ENCODE measurements around the gene NFU1. TPM values are rescaled to one million over a fixed set of nuclear protein-coding genes. Genes with fewer than 3 reads are reported as not detected.

The NFU1 gene
- polyA plus RNA-seq, 1 experiment = 62.9 TPM

DNA sequence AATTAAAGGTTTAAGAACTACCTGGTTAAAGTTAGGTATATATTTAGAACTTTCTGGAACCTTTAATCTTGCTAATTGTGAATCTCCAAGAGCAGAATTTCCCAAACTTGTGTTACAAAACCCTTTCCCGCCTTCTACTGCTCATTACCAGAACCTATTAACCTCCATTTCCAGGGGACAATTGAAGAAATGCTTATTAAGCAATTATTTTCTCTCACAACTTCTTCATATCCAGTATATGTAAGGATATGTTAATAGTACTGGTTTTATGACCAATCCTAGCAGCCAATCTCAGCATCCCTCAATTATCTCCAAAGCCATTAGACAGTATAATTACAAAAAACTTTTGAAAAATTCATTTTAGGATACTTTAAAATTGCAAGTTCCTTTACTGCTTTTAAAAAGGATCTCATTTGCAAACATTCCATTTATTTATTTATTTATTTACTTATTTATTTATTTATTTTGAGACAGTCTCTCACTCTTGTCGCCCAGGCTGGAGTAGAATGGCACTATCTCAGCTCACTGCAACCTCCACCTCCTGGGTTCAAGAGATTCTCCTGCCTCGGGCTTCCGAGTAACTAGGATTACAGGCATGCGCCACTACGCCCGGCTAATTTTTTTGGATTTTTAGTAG is 53.9 kb downstream of the NFU1 start:
- Histone ChIP-seq H3K27ac (ENCODE audit: low read depth, low read length) (no peak overlapping the region), H3K4me3 (ENCODE audit: low read depth, low read length) (no peak overlapping the region), H3K9me3 (ENCODE audit: control insufficient read depth, insufficient read depth, low read length) (no peaks in the 10 kb centered on the region; the same call in 1 of the 2 replicates), H3K27me3 (ENCODE audit: control insufficient read depth, insufficient read depth, low read length) (no peaks in the 10 kb centered on the region)
- POLR2A ChIA-PET = no interaction called here
- TF ChIP-seq, protein P1, sequence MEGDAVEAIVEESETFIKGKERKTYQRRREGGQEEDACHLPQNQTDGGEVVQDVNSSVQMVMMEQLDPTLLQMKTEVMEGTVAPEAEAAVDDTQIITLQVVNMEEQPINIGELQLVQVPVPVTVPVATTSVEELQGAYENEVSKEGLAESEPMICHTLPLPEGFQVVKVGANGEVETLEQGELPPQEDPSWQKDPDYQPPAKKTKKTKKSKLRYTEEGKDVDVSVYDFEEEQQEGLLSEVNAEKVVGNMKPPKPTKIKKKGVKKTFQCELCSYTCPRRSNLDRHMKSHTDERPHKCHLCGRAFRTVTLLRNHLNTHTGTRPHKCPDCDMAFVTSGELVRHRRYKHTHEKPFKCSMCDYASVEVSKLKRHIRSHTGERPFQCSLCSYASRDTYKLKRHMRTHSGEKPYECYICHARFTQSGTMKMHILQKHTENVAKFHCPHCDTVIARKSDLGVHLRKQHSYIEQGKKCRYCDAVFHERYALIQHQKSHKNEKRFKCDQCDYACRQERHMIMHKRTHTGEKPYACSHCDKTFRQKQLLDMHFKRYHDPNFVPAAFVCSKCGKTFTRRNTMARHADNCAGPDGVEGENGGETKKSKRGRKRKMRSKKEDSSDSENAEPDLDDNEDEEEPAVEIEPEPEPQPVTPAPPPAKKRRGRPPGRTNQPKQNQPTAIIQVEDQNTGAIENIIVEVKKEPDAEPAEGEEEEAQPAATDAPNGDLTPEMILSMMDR (IDR thresholded peaks at IDR 0.05; ENCODE audit: low read depth, low read length) = no peak
- no peak for DNase-seq (ENCODE audit: low read depth, low spot score)
- CTCF ChIA-PET = no interaction called here

DNA sequence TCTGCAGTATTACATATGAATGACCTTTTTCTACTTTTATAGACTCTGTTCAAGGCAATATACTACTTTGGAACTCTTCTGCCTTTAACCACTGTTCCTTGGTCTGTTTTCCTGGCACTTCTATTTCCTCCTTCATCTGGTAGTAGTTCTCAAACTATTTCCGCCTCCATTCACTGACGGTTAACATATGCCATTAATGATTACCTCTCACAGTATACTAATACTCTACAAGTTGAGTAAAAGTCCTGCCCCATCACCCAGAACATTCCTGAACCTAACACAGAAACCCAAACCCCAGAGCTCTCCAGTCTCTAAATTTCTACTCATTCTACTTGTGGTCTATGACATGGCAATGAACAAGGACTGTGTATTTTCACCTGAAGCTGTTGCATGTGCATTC is 54.7 kb downstream of the NFU1 start:
- no peaks in the 10 kb centered on the region; the same call in 1 of the 2 replicates for H3K9me3 ChIP-seq (ENCODE audit: control insufficient read depth, insufficient read depth, low read length)
- H3K4me3 ChIP-seq (ENCODE audit: low read depth, low read length) = no peak overlapping the region
- no peak for DNase-seq (ENCODE audit: low read depth, low spot score)
- ChIA-PET CTCF (no interaction called here), POLR2A (no interaction called here)
- H3K27ac ChIP-seq (ENCODE audit: low read depth, low read length) = no peak overlapping the region
- TF ChIP-seq, protein P1 (IDR thresholded peaks at IDR 0.05; ENCODE audit: low read depth, low read length) = no peak
- no peaks in the 10 kb centered on the region for H3K27me3 ChIP-seq (ENCODE audit: control insufficient read depth, insufficient read depth, low read length)

DNA sequence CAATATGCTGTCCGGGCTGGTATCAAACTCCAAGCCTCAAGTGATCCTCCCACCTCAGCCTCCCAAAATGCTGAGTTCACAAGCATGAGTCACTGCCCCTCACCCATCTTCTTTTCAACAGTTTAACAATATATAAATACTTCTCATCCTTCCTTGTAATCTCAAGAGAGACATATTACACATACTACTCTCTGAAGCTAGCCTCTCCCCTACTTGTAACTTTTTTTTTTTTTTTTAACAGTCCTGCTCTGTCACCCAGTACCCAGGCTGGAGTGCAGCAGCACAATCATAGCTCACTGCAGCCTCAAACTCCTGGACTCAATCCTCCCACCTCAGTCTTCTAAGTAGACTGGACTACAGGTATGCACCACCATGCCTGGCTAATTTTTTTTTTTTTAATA is 55.9 kb downstream of the NFU1 start:
- CTCF ChIA-PET = interaction anchor here (0.9 kb wide), 1 partner anchor 22 kb away, joined by 3 read pairs; no protein-coding TSS in a partner anchor
- no peak overlapping the region for H3K4me3 ChIP-seq (ENCODE audit: low read depth, low read length)
- no peaks in the 10 kb centered on the region; the same call in 1 of the 2 replicates for H3K9me3 ChIP-seq (ENCODE audit: control insufficient read depth, insufficient read depth, low read length)
- no peaks in the 10 kb centered on the region for H3K27me3 ChIP-seq (ENCODE audit: control insufficient read depth, insufficient read depth, low read length)
- no peak overlapping the region for H3K27ac ChIP-seq (ENCODE audit: low read depth, low read length)
- POLR2A ChIA-PET = no interaction called here
- TF ChIP-seq, protein P1 (IDR thresholded peaks at IDR 0.05; ENCODE audit: low read depth, low read length) = no peak
- no peak for DNase-seq (ENCODE audit: low read depth, low spot score)

DNA sequence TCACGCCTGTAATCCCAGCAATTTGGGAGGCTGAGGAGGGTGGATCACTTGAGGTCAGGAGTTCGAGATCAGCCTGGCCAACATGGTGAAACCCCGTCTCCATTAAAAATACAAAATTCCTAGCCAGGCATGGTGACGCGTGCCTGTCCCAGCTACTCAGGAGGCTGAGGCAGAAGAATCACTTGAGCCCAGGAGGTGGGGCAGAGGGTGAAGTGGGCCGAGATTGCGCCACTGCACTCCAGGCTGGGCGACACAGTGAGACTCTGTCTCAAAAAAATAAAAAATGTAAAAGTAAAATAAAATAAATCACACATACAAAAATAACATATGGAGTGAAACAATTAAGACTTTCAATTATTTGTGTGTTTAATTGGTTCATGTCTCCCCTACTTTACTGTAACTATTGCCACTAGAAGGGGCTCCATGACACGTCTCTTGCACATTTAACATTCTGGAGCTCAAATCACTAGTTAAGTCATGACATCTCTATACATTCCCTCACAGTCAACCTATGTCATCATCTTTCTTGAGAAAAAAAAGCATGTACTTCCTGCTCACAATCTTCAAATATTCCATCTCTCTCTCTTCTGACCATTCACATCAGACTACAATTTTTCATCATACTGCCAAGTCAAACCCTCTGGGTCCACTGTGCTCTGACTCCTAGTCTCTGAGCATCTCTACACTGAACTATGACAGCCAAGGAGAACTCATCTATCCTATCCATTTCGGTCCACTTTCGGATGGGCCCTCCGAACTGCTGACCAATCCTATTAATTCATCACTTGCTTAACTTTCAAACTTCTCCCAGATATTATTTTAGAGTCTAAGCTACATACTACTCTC is 56.9 kb downstream of the NFU1 start:
- DNase-seq (ENCODE audit: low read depth, low spot score) = no peak
- H3K27me3 ChIP-seq (ENCODE audit: control insufficient read depth, insufficient read depth, low read length) = no peaks in the 10 kb centered on the region
- no peaks in the 10 kb centered on the region; the same call in 1 of the 2 replicates for H3K9me3 ChIP-seq (ENCODE audit: control insufficient read depth, insufficient read depth, low read length)
- POLR2A ChIA-PET = no interaction called here
- TF ChIP-seq, protein P1 (IDR thresholded peaks at IDR 0.05; ENCODE audit: low read depth, low read length) = no peak
- H3K27ac ChIP-seq (ENCODE audit: low read depth, low read length) = no peak overlapping the region
- H3K4me3 ChIP-seq (ENCODE audit: low read depth, low read length) = no peak overlapping the region
- CTCF ChIA-PET = interaction anchor here (0.9 kb wide), 1 partner anchor 21 kb away, joined by 3 read pairs; no protein-coding TSS in a partner anchor

DNA sequence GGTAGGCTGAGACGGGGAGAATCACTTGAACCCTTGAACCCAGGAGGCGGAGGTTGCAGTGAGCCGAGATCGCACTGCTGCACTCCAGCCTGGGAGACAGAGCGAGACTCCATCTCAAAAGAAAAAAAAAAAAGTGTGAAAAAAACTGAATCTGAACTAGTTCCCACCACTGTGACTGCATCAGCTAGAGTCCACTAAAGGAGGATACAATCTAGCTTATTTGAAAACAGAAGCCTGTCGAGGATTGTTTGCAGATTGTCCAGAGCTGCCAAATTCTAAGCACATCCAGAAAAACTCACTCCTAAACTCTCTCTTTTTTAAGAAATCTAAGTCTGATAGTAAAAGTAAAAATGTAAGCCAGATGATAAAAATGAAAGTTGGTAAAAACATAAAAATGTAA is 60.8 kb downstream of the NFU1 start:
- no peaks in the 10 kb centered on the region for H3K27me3 ChIP-seq (ENCODE audit: control insufficient read depth, insufficient read depth, low read length)
- no peaks in the 10 kb centered on the region; the same call in 1 of the 2 replicates for H3K9me3 ChIP-seq (ENCODE audit: control insufficient read depth, insufficient read depth, low read length)
- ChIA-PET POLR2A (no interaction called here), CTCF (interaction anchor here (1.7 kb wide), 1 partner anchor 10 kb away, joined by 5 read pairs; no protein-coding TSS in a partner anchor)
- TF ChIP-seq, protein P1 (IDR thresholded peaks at IDR 0.05; ENCODE audit: low read depth, low read length) = no peak
- no peak overlapping the region for H3K27ac ChIP-seq (ENCODE audit: low read depth, low read length)
- no peak for DNase-seq (ENCODE audit: low read depth, low spot score)
- no peak overlapping the region for H3K4me3 ChIP-seq (ENCODE audit: low read depth, low read length)

All from AG04450 (cell line).